HepG2 (cell line): ENCODE data around the gene CEBPB. TPM values are rescaled to one million over a fixed set of nuclear protein-coding genes. Genes with fewer than 3 reads are reported as not detected.

Source experiments
- CEBPZ ChIP-seq: IDR thresholded peaks from 2 replicates; pipeline ENCODE4 v1.6.1; 2012; ENCODE audit warnings: low read length, improper control_type of control experiment
- ELF3 ChIP-seq: IDR thresholded peaks from 2 replicates; pipeline ENCODE4 v1.6.1; 2016; ENCODE audit warnings: missing genetic modification reagents, missing compliant biosample characterization
- GPBP1L1 ChIP-seq: sonication (generic); formaldehyde crosslinking; IDR thresholded peaks from 2 replicates; pipeline ENCODE4 v1.5.0; 2020; ENCODE audit warnings: mild to moderate bottlenecking, missing genetic modification reagents
- HDAC2 ChIP-seq: sonication (generic); formaldehyde crosslinking; IDR thresholded peaks from 2 replicates; pipeline ENCODE4 v1.4.0; 2020; ENCODE audit warnings: missing genetic modification reagents
- HINFP ChIP-seq: sonication (generic); formaldehyde crosslinking; IDR thresholded peaks from 2 replicates; pipeline ENCODE4 v1.4.0; 2020; ENCODE audit warnings: low read depth, mild to moderate bottlenecking, missing genetic modification reagents
- HMG20A ChIP-seq: IDR thresholded peaks from 2 replicates; pipeline ENCODE4 v1.6.1; 2016; ENCODE audit warnings: borderline replicate concordance
- IRX3 ChIP-seq: sonication (generic); formaldehyde crosslinking; IDR thresholded peaks from 2 replicates; pipeline ENCODE4 v1.8.1; 2023; ENCODE audit warnings: mild to moderate bottlenecking, low read depth, missing genetic modification reagents, borderline replicate concordance
- MIER2 ChIP-seq: IDR thresholded peaks from 2 replicates; pipeline ENCODE4 v1.6.1; 2016; ENCODE audit warnings: missing biosample characterization, missing genetic modification reagents
- MXD1 ChIP-seq: sonication (generic); formaldehyde crosslinking; IDR thresholded peaks from 2 replicates; pipeline ENCODE4 v1.4.0; 2020; ENCODE audit warnings: mild to moderate bottlenecking, missing genetic modification reagents
- MYPOP ChIP-seq: sonication (generic); formaldehyde crosslinking; IDR thresholded peaks from 2 replicates; pipeline ENCODE4 v1.8.1; 2023; ENCODE audit warnings: mild to moderate bottlenecking, moderate library complexity, missing genetic modification reagents
- RXRA ChIP-seq: sonication (generic); formaldehyde crosslinking; IDR thresholded peaks from 2 replicates; pipeline ENCODE4 v1.5.1; 2020; ENCODE audit warnings: missing genetic modification reagents
- SMARCE1 ChIP-seq: fragments of 450-650 bp; IDR thresholded peaks from 2 replicates; pipeline ENCODE4 v1.6.1; 2017; ENCODE audit warnings: borderline replicate concordance
- STAG1 ChIP-seq: sonication (generic); formaldehyde crosslinking; IDR thresholded peaks from 2 replicates; pipeline ENCODE4 v1.4.0; 2020; ENCODE audit warnings: missing genetic modification reagents
- TEAD3 ChIP-seq: optimal IDR thresholded peaks from 2 replicates; pipeline ENCODE3; 2016; ENCODE audit warnings: borderline replicate concordance
- YEATS4 ChIP-seq: sonication (generic); formaldehyde crosslinking; IDR thresholded peaks from 2 replicates; pipeline ENCODE4 v1.4.0; 2020; ENCODE audit warnings: missing genetic modification reagents, borderline replicate concordance
- ZBTB38 ChIP-seq: sonication (generic); formaldehyde crosslinking; IDR thresholded peaks from 2 replicates; pipeline ENCODE4 v1.5.1; 2020; ENCODE audit warnings: mild to moderate bottlenecking, missing genetic modification reagents
- ZFP82 ChIP-seq: sonication (generic); formaldehyde crosslinking; IDR thresholded peaks from 2 replicates; pipeline ENCODE4 v1.5.1; 2020; ENCODE audit warnings: mild to moderate bottlenecking, missing genetic modification reagents, borderline replicate concordance
- ZNF224 ChIP-seq: sonication (generic); formaldehyde crosslinking; IDR thresholded peaks from 2 replicates; pipeline ENCODE4 v1.5.0; 2020; ENCODE audit warnings: mild to moderate bottlenecking, missing genetic modification reagents
- ZNF263 ChIP-seq: sonication (generic); formaldehyde crosslinking; IDR thresholded peaks from 2 replicates; pipeline ENCODE4 v1.4.0; 2020; ENCODE audit warnings: missing genetic modification reagents
- ZNF264 ChIP-seq: sonication (generic); formaldehyde crosslinking; IDR thresholded peaks from 2 replicates; pipeline ENCODE4 v1.4.0; 2020; ENCODE audit warnings: missing genetic modification reagents
- ZNF530 ChIP-seq: sonication (generic); formaldehyde crosslinking; IDR thresholded peaks from 2 replicates; pipeline ENCODE4 v1.5.0; 2020; ENCODE audit warnings: low read depth, mild to moderate bottlenecking, missing genetic modification reagents
- ZNF564 ChIP-seq: sonication (generic); formaldehyde crosslinking; IDR thresholded peaks from 2 replicates; pipeline ENCODE4 v1.8.1; 2023; ENCODE audit warnings: mild to moderate bottlenecking, missing genetic modification reagents
- polyA plus RNA-seq, 8 experiments: library from polyadenylated mRNA; depleted of rRNA in 3 of 8; stranded (reverse) in 7 of 8; unstranded in 1 of 8; fragments of >200 nt; fragmentation: Illumina TruSeq in 4 of 8; extraction: Trizol in 4 of 8; gene quantifications; 2 replicates each; pipeline versions ENCODE4 v1.2.1 to v1.2.3, GENCODE V29; 2011 to 2016; ENCODE audit warnings: low read depth in 4 of 8, missing spikeins in 1 of 8, mixed read lengths in 1 of 8; ENCODE audit not compliant: insufficient read depth in 1 of 8
- total RNA-seq, 5 experiments: library from RNA; depleted of rRNA; stranded (reverse); fragments of >200 nt; fragmentation: Illumina TruSeq; extraction: Trizol; gene quantifications; 2 replicates each; pipeline ENCODE4 v1.2.3, GENCODE V29; 2016; ENCODE audit warnings: low read depth in 1 of 5

Gene CEBPB
- total and polyA plus RNA-seq, 2 of the 13 experiments (the other 11 are each of a cell fraction or from before 2014, with no cell fraction given), result 18.5 to 28.2 TPM

GRCh38 chr20:50223039-50224005 lies 32.7 kb downstream of the CEBPB start (continued):
- no peak for TF ChIP-seq CEBPZ
- TF ChIP-seq MXD1, result no peak
- no peak for TF ChIP-seq MIER2 (CRISPR knock-in tag)
- no peak for TF ChIP-seq YEATS4
- no peak for TF ChIP-seq ZNF264 (CRISPR knock-in tag)
- TF ChIP-seq ZNF564 (CRISPR knock-in tag), result no peak
- no peak for TF ChIP-seq GPBP1L1 (CRISPR knock-in tag)
- no peak for TF ChIP-seq HINFP (CRISPR knock-in tag)
- no peak for TF ChIP-seq STAG1
- TF ChIP-seq HDAC2, result no peak
- TF ChIP-seq RXRA, result 0 out of 2 replicates have a peak, but pooled peaks have one; percentile 32
- 0 out of 2 replicates have a peak, but pooled peaks have one; percentile 40 for TF ChIP-seq ZBTB38 (CRISPR knock-in tag)
- TF ChIP-seq MYPOP (CRISPR knock-in tag), result no peak
- TF ChIP-seq IRX3 (CRISPR knock-in tag), result no peak
- TF ChIP-seq ZNF530 (CRISPR knock-in tag), result no peak
- TF ChIP-seq SMARCE1, result no peak
- TF ChIP-seq HMG20A, result no peak
- TF ChIP-seq ELF3 (CRISPR knock-in tag), result no peak
- TF ChIP-seq ZNF224 (CRISPR knock-in tag), result no peak
- no peak for TF ChIP-seq ZNF263
- TF ChIP-seq ZFP82 (CRISPR knock-in tag), result no peak
- TF ChIP-seq TEAD3 (CRISPR knock-in tag), result peak; percentile 34
